HEK293 (cell line): ENCODE results near the gene ZNF215.

Experiments used
- ATF2 ChIP-seq: fragments of 450-650 bp; formaldehyde crosslinking; IDR thresholded peaks from 2 replicates; pipeline ENCODE4 v1.5.1; 2016; ENCODE audit warnings: missing biosample characterization, missing genetic modification characterization, low read depth
- BCL11A ChIP-seq: fragments of 450-650 bp; formaldehyde crosslinking; IDR thresholded peaks from 2 replicates; pipeline ENCODE4 v1.5.1; 2016; ENCODE audit warnings: low read depth, missing biosample characterization, missing genetic modification characterization
- CTCF ChIP-seq: fragments of 450-650 bp; formaldehyde crosslinking; IDR thresholded peaks from 2 replicates; pipeline ENCODE4 v1.5.1; 2016; ENCODE audit warnings: missing biosample characterization, missing genetic modification characterization
- MEIS1 ChIP-seq: sonication (generic); formaldehyde crosslinking; IDR thresholded peaks from 2 replicates; pipeline ENCODE4 v1.8.1; 2022; ENCODE audit warnings: missing genetic modification reagents, mild to moderate bottlenecking, borderline replicate concordance
- PRDM2 ChIP-seq: fragments of 450-650 bp; formaldehyde crosslinking; IDR thresholded peaks from 2 replicates; pipeline ENCODE4 v1.5.1; 2016; ENCODE audit warnings: missing biosample characterization, missing genetic modification characterization, borderline replicate concordance
- ZBTB11 ChIP-seq: fragments of 450-650 bp; formaldehyde crosslinking; conservative IDR thresholded peaks from 2 replicates; pipeline ENCODE4 v1.5.1; 2016; ENCODE audit warnings: low read depth, missing biosample characterization, missing genetic modification characterization
- ZNF10 ChIP-seq: fragments of 450-650 bp; formaldehyde crosslinking; IDR thresholded peaks from 2 replicates; pipeline ENCODE4 v1.5.1; 2017; ENCODE audit warnings: missing biosample characterization, missing genetic modification characterization
- ZNF560 ChIP-seq: fragments of 450-650 bp; formaldehyde crosslinking; IDR thresholded peaks from 2 replicates; pipeline ENCODE4 v1.5.1; 2017; ENCODE audit warnings: missing biosample characterization, missing genetic modification characterization, borderline replicate concordance
- ZSCAN23 ChIP-seq: fragments of 450-650 bp; formaldehyde crosslinking; IDR thresholded peaks from 2 replicates; pipeline ENCODE4 v1.5.1; 2016; ENCODE audit warnings: missing biosample characterization, missing genetic modification characterization

- TF ChIP-seq ZSCAN23 (tag by site-specific recombination) (no peak), ZBTB11 (tag by site-specific recombination) (no peak), CTCF (no peak), PRDM2 (tag by site-specific recombination) (no peak), ATF2 (tag by site-specific recombination) (no peak), ZNF560 (tag by site-specific recombination) (no peak), MEIS1 (CRISPR knock-in tag) (no peak), ZNF10 (tag by site-specific recombination) (no peak), BCL11A (no peak)
These were observed 78.3 kb downstream of the ZNF215 start for GRCh38 chr11:7004482-7004881.
